GM18907 (cell line): ENCODE results near the gene MYO15A.

Source experiments
- ATAC-seq: cut with Tn5 transposase; IDR thresholded peaks from one replicate; pipeline ENCODE4 v1.9.1; 2021; ENCODE audit warnings: mild to moderate bottlenecking, moderate library complexity; ENCODE audit not compliant: unreplicated experiment

Gene MYO15A, protein sequence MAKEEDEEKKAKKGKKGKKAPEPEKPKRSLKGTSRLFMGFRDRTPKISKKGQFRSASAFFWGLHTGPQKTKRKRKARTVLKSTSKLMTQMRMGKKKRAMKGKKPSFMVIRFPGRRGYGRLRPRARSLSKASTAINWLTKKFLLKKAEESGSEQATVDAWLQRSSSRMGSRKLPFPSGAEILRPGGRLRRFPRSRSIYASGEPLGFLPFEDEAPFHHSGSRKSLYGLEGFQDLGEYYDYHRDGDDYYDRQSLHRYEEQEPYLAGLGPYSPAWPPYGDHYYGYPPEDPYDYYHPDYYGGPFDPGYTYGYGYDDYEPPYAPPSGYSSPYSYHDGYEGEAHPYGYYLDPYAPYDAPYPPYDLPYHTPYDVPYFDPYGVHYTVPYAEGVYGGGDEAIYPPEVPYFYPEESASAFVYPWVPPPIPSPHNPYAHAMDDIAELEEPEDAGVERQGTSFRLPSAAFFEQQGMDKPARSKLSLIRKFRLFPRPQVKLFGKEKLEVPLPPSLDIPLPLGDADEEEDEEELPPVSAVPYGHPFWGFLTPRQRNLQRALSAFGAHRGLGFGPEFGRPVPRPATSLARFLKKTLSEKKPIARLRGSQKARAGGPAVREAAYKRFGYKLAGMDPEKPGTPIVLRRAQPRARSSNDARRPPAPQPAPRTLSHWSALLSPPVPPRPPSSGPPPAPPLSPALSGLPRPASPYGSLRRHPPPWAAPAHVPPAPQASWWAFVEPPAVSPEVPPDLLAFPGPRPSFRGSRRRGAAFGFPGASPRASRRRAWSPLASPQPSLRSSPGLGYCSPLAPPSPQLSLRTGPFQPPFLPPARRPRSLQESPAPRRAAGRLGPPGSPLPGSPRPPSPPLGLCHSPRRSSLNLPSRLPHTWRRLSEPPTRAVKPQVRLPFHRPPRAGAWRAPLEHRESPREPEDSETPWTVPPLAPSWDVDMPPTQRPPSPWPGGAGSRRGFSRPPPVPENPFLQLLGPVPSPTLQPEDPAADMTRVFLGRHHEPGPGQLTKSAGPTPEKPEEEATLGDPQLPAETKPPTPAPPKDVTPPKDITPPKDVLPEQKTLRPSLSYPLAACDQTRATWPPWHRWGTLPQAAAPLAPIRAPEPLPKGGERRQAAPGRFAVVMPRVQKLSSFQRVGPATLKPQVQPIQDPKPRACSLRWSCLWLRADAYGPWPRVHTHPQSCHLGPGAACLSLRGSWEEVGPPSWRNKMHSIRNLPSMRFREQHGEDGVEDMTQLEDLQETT (N-terminal part only)

DNA sequence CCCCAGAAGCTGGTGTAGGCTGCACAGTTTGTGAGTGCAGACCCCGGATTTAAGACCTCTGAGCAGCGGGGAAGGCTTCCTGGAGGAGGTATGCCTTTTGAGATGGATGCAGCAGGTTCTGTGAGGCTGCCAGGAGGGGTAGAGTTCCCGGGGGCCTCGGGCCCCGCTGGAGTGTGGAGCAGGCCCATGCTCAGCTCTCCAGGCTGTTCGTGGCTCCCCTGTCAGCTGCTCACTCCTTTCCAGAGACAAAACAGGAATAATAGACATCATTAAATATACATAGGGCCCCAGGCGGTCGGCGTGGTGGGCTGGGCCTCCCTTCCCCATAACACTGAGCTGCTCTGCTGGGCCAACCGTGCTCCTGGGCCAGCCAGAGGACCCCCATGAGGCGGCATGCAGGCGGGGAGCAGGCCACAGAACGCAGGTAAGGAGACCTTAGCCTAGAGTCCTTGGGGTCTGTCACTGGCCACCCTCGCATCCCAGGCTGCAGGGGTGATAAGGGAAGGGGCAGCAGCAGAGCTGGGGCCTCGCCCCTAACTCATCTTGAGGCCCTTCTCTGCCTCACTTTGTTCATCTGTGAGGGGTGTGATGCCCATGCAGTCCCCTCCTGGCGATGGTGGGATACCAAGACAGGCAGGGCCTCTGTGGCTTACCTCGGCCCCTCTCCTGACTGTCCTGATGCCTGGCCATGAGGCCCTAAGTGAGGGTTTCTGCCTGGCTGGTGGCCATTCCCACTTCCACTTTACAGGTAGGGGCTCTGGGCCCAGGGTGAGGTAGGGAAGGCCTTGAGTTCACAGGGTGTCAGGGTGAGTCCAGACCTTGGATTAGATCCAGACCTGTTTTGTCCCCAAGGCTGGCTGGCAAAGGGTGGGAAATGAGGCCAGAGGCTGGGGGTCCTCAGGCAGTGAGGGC lies at the start of gene MYO15A:
Gene MYO15A, plus strand, starts transcription at position 356 of the 912 bp plus-strand sequence. CDS start 10,045 bp downstream, outside the sequence.
- no peak for ATAC-seq

DNA sequence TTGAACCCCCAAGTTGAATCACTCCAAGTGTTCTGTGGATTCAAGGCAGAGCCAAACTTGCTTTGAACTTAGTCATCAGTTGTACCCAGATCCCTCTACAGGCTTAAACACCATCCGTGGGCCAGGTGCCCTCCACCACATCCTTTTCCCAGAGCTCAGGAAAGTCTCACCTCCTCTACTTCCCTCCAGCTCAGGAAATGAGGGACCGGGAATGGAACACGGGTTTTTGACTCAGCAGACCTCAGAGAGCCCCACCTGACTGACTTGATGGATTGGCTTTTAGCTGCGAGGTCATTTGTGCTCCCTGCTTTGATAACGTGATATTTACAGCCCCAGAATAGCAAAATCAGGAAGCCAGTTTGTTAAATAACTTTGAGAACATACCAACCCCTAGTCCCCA lies 49.3 kb upstream of the MYO15A start:
- no peak for ATAC-seq

DNA sequence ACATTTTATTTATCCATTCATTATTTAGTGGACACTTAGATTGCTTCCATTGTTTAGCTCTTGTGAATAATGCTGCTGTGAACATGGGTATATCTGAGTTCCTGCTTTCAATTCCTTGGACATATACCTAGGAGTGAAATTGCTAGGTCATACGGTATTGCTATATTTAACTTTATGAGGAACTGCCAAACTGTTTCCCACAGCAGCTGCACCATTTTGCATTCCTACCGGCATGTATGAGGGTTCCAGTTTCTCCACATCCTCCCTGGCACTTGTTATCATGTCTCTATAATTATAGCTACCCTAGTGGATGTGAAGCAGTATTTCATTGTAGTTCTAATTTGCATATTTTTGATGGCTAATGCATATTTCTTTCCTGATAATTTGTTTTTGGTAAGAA lies 44.5 kb upstream of the MYO15A start:
- no peak for ATAC-seq

DNA sequence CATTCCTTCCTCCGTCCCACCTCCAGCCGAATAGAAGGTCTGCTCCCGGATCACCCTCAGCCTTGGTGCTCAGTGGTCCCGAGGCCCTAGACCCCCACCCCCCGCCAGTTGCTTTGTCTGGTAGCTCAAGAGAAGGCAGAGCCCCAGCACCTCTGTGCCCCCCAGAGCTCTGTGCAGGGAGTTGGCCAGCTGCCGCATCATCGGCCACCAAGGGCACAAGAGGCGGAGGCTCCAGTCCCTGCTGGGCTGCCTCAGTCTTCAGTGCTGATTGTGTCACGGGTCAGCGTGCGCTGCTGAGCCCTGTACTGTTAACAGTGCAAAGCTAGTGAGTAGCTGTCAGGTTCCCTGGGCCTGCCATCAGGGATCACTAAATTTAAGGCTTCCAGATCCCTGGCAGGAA lies 43.0 kb upstream of the MYO15A start:
- no peak for ATAC-seq

DNA sequence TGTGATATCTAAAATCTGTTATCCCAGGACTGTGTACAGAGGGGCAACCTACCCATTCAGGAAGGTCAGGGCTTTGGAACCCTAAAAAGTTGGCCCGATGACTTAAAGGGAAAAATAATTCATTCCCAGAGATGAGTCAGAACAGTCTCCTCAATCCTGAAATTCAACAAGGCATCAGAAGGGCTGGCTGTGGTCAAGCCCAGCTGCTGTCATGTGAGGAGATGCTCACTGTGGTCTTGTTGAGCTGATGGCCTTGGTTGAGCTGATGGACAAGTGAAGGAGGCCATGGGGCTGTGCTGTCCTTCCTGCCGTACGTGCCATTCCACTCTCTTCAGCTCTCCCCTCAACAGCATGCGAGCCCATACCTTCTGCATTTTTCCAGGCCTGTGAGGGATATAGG lies 41.7 kb upstream of the MYO15A start:
- ATAC-seq: no peak

DNA sequence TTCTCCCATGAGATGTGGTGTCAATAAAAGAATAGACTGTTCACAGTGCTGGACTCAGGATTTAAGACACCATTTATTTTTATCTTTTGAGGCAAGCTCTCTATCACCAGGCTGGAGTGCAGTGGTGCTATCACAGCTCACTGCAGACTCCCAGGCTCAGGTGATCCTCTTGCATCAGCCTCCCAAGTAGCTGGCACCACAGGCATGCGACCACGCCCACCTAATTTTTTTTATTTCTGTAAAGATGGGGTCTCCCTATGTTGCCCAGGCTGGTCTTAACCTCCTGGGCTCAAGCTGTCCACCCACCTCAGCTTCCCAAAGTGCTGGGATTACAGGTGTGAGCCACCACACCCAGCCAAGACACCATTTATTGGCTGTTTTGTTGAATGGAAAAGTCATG lies 39.5 kb upstream of the MYO15A start:
- no peak for ATAC-seq

DNA sequence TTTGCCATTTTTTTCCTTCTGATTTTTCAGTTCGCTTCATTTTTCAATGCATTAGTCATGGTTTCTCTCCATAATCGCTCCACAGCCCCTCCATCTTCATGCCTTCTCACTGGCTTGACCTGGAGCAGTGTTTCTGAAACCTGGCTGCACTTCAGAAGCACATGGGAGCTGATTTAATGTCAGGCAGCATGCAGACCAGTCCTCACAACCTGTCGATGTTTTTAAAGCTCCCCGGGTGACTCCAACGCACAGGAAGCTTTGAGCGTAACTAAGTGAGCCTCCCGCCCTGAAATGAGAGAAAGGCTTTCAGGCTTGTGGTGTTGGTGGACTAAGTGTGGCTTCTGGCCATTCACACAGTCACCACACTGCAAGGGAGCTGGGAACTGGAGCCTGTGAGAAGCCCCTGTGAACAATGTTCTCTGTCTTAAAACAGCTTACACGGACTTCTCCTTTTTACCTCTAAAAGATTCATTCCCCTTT lies 37.7 kb upstream of the MYO15A start:
- no peak for ATAC-seq

DNA sequence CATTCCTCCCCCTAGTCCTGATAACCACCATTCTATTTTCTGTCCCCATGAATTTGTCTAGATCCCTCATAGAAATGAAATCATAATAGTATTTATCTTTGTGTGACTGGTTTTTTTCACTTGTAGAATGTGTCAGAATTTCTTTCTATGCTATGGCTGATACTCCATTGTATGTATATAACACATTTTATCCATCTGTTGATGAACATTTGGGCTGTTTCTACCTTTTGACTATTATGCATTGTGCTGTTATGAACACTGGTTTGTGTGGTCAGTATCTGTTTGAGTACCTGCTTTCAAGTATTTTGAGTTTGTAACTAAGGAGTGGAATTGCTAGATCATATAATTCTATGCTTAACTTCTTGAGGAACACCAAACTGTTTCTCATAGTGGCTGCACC lies 36.8 kb upstream of the MYO15A start:
- ATAC-seq: no peak

DNA sequence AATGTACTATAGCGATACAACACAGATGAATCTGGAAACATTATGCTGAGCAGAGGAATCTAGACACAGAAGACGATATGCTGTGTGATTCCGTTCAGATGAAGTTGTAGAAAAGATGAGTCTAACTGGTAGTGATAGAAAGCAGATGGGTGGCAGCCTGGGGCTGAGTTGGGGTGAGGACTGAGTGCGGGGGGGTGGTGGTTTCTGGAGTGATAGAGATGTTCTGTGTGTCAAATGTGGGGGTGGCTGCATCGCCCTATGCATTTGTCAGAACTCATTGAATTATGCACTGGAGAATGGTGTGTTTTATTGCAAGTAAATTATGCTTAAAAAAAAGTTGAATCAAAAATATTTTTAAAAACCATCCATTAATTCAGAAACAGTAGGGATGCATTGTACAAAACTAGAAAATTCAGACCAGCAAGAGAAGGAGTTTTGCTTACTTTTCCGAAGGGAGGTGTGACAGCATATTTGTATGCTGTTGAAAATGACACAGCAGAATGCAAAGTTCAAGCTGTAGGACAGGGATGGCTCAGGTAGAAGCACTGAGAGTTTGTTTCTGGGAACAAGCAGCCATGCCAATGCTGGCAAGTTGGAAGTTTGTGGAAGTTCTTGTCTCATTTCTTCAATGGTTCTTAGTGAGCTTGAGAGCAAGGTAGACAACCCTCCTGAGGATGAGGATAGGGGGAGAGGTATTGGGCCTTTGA lies 33.8 kb upstream of the MYO15A start:
- ATAC-seq: no peak

DNA sequence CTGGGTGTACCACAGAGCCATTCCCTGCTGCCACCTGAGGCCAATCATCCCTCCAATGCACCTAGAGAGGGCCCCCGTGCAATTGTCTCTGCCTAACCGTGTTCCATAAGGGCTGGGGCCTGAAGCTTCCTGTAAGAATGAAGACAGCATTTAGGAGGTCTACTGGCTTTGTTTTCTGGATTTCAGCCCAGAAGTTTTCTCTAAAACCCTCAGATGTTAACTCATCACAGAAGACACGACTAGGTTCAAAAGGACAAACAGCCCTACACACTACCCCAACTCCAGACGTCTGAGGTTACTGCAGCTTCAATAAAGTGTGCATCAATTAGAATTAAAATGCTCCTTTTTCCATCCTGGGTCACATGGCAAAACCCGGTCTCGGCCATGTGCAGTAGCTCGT lies 31.6 kb upstream of the MYO15A start:
- no peak for ATAC-seq

DNA sequence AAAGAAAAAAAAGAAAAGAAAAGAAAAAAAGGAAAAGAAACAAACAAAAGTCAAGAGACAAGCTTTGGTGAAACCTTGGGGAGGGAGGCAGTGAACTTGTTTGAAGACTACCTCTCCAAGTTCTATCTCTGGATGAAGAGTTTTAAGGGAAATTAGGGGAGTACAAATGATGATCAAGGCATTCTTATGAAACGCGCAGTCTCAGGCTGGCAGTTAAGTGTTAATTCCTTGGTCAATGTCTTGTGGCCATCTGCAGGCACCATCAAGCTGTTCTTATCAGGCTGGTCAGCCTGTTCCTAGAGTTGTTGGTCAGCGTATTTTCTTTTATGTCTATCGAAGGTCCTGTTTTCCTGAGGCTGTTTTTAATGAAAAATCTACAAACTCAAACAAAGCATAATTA lies 29.0 kb upstream of the MYO15A start:
- ATAC-seq: no peak

DNA sequence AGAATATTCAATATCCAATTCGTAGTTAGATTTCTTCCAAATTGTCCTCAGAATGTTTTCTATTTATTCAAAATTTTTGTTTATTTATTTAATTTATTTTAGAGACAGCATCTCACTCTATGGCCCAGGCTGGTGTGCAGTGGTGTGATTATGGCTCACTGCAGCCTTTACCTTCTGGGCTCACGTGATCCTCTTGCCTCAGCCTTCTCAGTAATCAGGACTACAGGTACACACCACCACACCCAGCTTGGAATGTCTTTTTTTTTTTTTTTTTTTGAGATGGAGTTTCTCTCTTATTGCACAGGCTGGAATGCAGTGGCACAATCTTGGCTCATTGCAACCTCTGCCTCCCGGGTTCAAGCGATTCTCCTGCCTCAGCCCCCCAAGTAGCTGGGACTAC lies 24.3 kb upstream of the MYO15A start:
- ATAC-seq: no peak

DNA sequence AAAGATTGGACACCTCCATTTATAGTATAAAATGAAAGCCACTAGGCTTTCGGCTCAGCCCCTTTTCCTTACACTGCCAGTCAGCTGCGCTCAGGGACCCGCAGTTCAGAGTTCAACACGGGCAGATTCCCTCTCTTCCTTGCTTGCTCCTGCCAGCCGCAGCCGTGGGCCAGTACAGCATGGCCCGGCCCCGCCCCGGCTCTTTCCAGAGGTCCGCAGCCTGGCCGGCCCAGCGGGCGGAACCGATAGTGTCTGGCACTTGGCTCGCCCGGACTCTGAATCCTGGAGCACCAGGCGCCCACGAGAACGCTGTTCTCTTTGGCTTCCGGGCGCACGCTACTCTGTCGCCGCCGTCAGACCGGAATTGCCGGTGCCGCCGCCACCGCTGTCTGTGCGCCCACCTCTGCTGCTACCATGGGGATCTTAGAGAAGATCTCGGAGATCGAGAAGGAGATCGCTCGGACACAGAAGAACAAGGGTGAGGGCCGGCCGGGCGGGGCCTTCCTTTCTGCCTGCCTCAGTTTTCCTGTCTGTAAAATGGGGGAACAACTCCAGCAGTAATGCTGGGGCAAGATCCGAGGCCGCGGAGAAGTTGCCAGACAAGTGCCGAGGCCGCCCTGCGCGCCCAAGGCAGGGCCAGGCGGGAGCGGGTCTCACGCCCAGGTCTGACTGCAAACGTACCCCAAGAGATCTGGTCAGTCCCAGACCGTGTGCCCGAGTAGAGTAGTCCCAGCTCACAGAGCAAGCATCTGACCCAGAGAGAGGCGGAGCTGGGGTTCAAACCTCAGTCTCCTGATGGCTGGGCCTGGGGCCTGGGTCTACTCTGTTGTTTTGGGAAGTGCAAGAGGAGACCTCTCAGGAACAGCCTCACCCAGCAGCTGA lies 20.7 kb upstream of the MYO15A start, which contains the start of gene DRG2:
Gene DRG2, plus strand, starts transcription at position 339 of the 882 bp plus-strand sequence. Its CDS starts 76 bp downstream, at position 415.
- ATAC-seq: peak; percentile 75

DNA sequence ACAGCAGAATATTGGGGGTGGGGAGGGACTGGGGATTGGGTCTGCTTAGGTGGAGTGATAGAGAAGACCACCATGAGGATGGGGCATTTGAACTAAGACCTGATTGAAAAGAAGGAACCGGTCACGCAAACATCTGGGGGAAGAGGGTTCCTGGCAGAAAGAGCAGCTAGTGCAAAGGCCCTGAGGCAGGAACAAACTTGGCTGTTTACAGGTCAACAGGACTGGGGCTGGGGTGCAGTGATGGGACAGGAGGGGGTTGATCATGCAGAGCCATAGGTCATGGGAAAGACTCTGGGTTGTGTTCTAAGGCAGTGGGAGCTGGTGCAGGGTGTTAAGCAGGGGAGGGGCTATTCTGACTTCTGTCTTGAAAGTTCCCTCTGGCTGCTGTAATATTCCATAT lies 18.9 kb upstream of the MYO15A start:
- no peak for ATAC-seq

DNA sequence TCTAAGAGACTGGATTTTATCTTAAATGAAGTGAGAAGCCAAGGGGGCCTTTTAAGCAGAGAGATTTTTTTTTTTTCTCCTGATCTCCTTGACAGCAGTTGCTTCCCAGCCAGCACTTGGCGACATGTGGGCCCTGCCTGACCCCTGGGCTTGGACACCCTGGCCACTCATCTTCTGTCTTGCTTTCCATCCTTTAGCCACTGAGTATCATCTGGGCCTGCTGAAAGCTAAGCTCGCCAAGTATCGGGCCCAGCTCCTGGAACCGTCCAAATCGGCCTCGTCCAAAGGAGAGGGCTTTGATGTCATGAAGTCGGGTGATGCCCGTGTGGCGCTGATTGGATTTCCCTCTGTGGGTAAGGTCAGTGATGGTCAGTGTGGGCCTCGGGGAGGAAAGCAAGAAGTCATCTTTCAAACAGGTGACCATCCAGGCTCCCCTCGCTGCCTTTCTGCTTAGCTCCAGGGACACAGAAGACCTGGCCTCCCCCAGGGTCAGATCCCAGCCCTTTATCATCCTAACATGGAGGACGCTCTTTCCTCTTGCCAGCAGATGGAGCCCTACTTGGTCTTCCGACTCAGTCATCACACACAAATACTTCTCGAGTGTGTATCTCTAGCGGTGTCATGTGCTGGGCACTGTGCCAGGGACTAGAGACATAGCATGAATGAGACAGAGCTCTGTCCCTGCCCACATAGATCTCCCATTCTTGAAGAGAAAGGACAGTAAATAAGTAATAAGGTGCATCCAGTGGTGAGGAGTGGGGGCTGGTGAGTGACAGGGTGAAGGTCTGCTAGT lies 14.7 kb upstream of the MYO15A start:
- ATAC-seq: no peak

DNA sequence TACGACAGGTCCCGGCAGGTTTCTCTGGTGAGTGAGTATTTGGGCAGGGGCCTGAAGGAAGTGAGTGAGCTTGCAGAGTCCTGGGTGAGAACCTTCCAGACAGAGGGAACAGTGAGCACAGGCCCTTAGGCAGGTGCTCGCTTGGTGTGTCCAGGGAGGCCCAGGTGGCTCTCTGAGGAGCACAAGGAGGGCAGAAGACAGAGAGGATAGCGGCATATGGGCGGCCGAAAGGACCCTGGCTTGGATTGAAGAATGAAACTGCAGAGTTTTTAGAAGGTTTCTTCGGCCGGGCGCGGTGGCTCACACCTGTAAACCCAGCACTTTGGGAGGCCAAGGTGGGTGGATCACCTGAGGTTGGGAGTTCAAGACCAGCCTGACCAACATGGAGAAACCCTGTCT lies 14.1 kb upstream of the MYO15A start:
- ATAC-seq: no peak

DNA sequence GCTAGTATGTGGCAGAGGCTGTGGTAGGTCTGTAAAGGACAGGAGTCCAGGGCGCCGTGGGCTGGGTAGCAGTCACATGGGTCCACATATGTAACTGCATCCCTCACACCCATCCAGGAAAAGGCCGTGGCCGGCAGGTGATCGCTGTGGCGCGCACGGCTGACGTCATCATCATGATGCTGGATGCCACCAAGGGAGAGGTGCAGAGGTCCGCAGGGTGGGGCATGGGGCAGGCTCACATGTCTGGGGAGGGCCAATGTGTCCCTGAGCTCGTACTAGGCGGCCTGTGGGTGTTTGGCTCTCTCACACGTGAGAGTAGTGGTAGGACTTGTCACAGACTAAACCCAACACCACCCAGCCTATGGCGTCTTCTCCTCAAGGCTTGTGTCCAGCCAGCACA lies 9.0 kb upstream of the MYO15A start:
- ATAC-seq: no peak

DNA sequence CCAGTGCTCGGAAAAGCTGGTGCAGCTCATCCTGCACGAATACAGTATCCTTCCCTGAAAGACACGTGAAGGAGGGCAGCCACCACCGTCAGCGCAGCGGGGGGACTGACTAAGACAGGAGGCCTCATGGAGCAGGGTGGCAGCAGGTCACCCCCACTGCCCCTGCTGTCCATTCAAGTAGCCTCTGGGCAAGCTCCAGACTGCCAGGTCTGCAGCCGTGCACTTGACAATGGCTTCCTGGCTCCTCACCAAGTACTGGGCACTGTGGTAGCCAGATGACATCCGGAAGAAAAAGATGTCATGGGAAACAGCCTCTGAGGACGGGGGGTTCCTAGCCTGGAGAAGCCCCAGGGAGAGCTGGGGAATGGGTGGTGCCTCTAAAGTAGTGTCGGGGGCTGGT lies 7.9 kb upstream of the MYO15A start:
- ATAC-seq: no peak
